T-helper 1 cell treated with Interleukin-12 subunit alpha and Interleukin-12 subunit beta and Interleukin-4 antibody, amounts not matched to agents 30 μg/mL and 1 μg/mL, for 36 hours (primary cell): Measurements from ENCODE around the gene RAB1A.
A peak's percentile ranks its signal among the peaks of the same experiment; 100 is the strongest.
"Not testable (repeated sequence)": the region's sequence is repeated elsewhere in the genome, so short reads cannot be mapped to it uniquely, and the experiment has no call there.

ENCODE experiments used
- H3K27ac Mint-ChIP-seq: one replicate; pipeline ENCODE4 v1.8.0; 2021; ENCODE audit warnings: mild to moderate bottlenecking, mixed read lengths
- H3K27me3 Mint-ChIP-seq: one replicate; pipeline ENCODE4 v1.8.0; 2021; ENCODE audit warnings: low read depth, mixed read lengths
- H3K36me3 Mint-ChIP-seq: one replicate; pipeline ENCODE4 v1.8.0; 2021; ENCODE audit warnings: low read depth, mixed read lengths
- H3K4me1 Mint-ChIP-seq: one replicate; pipeline ENCODE4 v1.8.0; 2021; ENCODE audit warnings: low read depth, mixed read lengths
- H3K4me3 Mint-ChIP-seq: one replicate; pipeline ENCODE4 v1.8.0; 2021; ENCODE audit warnings: mild to moderate bottlenecking, moderate library complexity, mixed read lengths
- H3K9me3 Mint-ChIP-seq: one replicate; pipeline ENCODE4 v1.8.0; 2021; ENCODE audit warnings: mixed read lengths

The RAB1A gene

GRCh38 chr2:65157856-65158255 is 27.9 kb upstream of the RAB1A start:
- H3K27me3 Mint-ChIP-seq: not testable (repeated sequence)

GRCh38 chr2:65156041-65156440 is 26.1 kb upstream of the RAB1A start:
- H3K36me3 Mint-ChIP-seq: no peaks in the 10 kb centered on the region
- no peaks in the 10 kb centered on the region for H3K9me3 Mint-ChIP-seq
- H3K4me1 Mint-ChIP-seq: peaks cover 7% of the 10 kb centered on the region
- H3K27me3 Mint-ChIP-seq: peaks cover 4% of the 10 kb centered on the region
- no peak overlapping the region for H3K27ac Mint-ChIP-seq
- no peak overlapping the region for H3K4me3 Mint-ChIP-seq

More at GRCh38 chr2:65157856-65158255, 27.9 kb upstream of the RAB1A start:
- not testable (repeated sequence) for H3K27ac Mint-ChIP-seq, H3K36me3 Mint-ChIP-seq, H3K4me3 Mint-ChIP-seq, H3K9me3 Mint-ChIP-seq, H3K4me1 Mint-ChIP-seq

- Mint-ChIP-seq H3K9me3 (no peaks in the 10 kb centered on the region), H3K27me3 (peaks cover 4% of the 10 kb centered on the region), H3K27ac (no peak overlapping the region), H3K4me1 (no peaks in the 10 kb centered on the region), H3K36me3 (no peaks in the 10 kb centered on the region), H3K4me3 (no peak overlapping the region)
Measured at GRCh38 chr2:65153515-65153914, 23.6 kb upstream of the RAB1A start.

GRCh38 chr2:65146078-65146477 is 16.2 kb upstream of the RAB1A start:
- Mint-ChIP-seq H3K4me3 (no peak overlapping the region), H3K27me3 (peaks cover 17% of the 10 kb centered on the region), H3K9me3 (no peaks in the 10 kb centered on the region), H3K27ac (no peak overlapping the region), H3K36me3 (no peaks in the 10 kb centered on the region), H3K4me1 (peaks cover 2% of the 10 kb centered on the region)

- H3K27ac Mint-ChIP-seq: no peak overlapping the region
- no peak overlapping the region for H3K4me3 Mint-ChIP-seq
Measured at GRCh38 chr2:65144571-65144970, 14.7 kb upstream of the RAB1A start.

DNA sequence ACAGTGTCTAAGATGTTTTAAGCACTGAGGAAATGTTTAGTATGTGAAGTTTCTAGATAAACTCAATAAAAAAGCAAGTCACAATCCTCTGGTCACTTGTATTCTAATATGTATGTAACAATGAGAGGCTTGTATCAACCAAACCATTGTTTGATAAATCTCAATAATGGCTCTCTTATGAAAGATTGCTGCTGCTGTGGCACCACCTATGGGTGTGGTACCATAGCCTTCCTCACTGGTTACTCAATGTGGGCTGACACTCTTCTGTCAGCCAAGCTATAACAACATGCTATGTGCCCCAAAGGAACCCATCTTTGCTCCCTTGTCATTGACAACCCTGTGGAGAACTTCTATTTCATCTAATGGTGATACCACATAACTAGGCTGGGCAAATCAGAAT is 12.6 kb upstream of the RAB1A start:
- H3K27me3 Mint-ChIP-seq: peaks cover 17% of the 10 kb centered on the region
- no peak overlapping the region for H3K27ac Mint-ChIP-seq
- no peak overlapping the region for H3K4me3 Mint-ChIP-seq
- H3K4me1 Mint-ChIP-seq: peaks cover 2% of the 10 kb centered on the region
- no peaks in the 10 kb centered on the region for H3K36me3 Mint-ChIP-seq
- H3K9me3 Mint-ChIP-seq: no peaks in the 10 kb centered on the region

More at GRCh38 chr2:65144571-65144970, 14.7 kb upstream of the RAB1A start:
- H3K27me3 Mint-ChIP-seq: peaks cover 17% of the 10 kb centered on the region
- no peaks in the 10 kb centered on the region for H3K36me3 Mint-ChIP-seq
- H3K4me1 Mint-ChIP-seq: peaks cover 2% of the 10 kb centered on the region
- H3K9me3 Mint-ChIP-seq: no peaks in the 10 kb centered on the region

DNA sequence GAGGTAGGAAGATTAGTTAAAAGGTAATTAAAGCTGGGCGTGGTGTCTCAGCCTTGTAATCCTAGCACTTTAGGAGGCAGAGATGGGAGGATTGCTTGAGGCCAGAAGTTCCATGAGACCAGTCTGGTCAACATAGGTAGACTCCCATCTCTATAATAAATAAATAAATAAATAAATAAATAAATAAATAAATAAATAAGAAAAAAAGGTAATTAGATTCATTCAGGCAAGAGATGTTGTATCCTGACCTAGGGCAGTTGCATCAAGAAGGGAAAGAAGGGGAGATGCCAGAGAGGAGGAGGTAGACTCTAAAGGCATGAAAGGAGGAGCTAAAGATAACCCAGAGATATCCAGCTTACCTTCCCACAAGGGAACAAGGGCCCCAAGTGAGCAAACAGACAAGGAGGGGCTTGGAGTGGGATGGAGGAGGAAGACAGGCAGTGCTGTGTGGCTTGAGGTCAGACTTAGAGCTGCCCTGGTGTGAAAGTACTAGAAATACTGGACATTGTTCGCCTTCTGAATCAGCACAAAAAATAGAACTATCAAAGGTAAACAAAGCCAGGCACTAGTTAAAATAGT is 7.4 kb upstream of the RAB1A start:
- Mint-ChIP-seq H3K4me1 (no peaks in the 10 kb centered on the region), H3K4me3 (no peak overlapping the region), H3K36me3 (no peaks in the 10 kb centered on the region), H3K9me3 (no peaks in the 10 kb centered on the region), H3K27ac (no peak overlapping the region), H3K27me3 (peaks cover 6% of the 10 kb centered on the region)

- Mint-ChIP-seq H3K27me3 (peaks cover 9% of the 10 kb centered on the region), H3K4me3 (no peak overlapping the region), H3K27ac (no peak overlapping the region), H3K4me1 (no peaks in the 10 kb centered on the region), H3K36me3 (no peaks in the 10 kb centered on the region), H3K9me3 (no peaks in the 10 kb centered on the region)
Measured at GRCh38 chr2:65136253-65136652, 6.3 kb upstream of the RAB1A start.

DNA sequence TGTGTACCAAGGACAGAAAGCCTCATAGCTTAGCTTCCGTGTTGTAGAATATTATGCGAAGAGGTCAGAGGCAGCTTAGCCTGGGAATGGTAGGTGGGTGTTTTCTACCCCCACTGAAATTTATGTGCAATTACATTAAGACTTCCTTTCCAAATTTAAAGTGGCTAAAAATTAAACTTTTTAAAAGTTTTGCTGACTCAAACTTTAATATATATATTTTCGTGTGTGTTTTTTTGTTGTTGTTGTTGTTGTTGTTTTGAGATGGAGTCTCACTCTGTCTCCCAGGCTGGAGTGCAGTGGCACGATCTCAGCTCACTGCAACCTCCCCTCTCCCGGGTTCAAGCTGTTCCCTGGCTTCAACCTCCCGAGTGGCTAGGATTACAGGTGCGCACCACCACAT is 4.3 kb upstream of the RAB1A start:
- Mint-ChIP-seq H3K27ac (no peak overlapping the region), H3K9me3 (no peaks in the 10 kb centered on the region), H3K27me3 (peaks cover 9% of the 10 kb centered on the region), H3K4me3 (no peak overlapping the region), H3K36me3 (peaks cover 3% of the 10 kb centered on the region), H3K4me1 (peaks cover 4% of the 10 kb centered on the region)

DNA sequence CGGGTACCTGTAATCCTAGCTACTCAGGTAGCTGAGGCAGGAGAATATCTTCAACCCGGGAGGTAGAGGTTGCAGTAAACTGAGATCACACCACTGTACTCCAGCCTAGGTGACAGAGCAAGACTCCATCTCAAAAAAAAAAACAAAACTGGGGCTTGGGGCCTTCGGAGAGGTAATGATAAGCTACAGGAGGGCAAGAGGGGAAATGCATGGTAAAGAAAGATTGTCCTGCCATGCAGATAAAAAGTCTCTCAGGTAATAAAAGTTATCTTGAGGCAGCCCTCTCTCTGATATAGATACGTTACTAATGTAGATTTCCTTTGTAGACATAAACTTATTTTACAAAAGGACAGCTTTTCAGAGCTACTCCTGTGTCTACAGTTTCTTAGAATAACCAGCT is 3.7 kb upstream of the RAB1A start:
- no peaks in the 10 kb centered on the region for H3K9me3 Mint-ChIP-seq
- peaks cover 10% of the 10 kb centered on the region for H3K4me1 Mint-ChIP-seq
- peaks cover 3% of the 10 kb centered on the region for H3K36me3 Mint-ChIP-seq
- no peak overlapping the region for H3K27ac Mint-ChIP-seq
- peaks cover 9% of the 10 kb centered on the region for H3K27me3 Mint-ChIP-seq
- H3K4me3 Mint-ChIP-seq: no peak overlapping the region

DNA sequence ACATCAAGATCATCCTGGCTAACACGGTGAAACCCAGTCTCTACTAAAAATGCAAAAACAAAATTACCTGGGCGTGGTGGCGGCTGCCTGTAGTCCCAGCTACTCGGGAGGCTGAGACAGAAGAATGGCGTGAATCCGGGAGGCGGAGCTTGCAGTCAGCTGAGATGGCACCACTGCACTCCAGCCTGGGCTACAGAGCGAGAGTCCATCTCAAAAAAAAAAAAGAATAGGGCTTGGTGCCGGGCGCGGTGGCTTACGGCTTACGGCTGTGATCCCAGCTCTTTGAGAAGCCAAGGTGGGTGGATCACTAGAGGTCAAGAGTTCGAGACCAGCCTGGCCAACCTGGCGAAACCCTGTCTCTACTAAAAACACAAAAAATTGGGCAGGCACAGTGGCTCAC is 3.0 kb upstream of the RAB1A start:
- not testable (repeated sequence) for H3K36me3 Mint-ChIP-seq, H3K4me3 Mint-ChIP-seq, H3K27ac Mint-ChIP-seq, H3K9me3 Mint-ChIP-seq, H3K27me3 Mint-ChIP-seq
- peaks cover 14% of the 10 kb centered on the region for H3K4me1 Mint-ChIP-seq

DNA sequence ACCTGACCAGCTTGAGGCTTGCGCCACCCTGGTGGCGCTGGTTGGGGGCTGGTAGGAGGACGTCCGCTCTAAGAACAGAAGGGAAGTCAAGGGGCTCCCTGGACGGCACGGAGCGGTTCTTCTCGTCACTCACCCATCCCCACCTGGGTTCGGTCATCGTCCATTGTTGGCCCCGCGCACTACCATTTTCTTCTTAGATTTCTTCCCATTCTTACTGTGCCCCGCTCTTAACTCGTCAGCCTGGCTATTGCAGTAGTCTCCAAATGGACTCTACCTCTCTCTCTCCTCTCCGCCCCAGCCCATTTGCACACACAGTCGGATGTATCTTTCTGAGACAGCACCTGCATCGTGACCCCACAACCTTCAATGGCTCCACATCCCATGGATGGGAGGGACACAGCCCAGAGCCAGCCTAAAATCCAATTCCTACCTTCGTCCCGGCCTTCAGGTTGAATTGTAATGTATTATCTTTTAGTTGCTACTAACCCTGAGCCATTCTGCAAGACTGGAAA is 814 bp upstream of the RAB1A start:
- H3K27me3 Mint-ChIP-seq: peaks cover 9% of the 10 kb centered on the region
- H3K36me3 Mint-ChIP-seq: peaks cover 3% of the 10 kb centered on the region
- H3K27ac Mint-ChIP-seq: peak overlapping the region; percentile 99
- peak overlapping the region; percentile 99 for H3K4me3 Mint-ChIP-seq
- H3K4me1 Mint-ChIP-seq: peaks cover 21% of the 10 kb centered on the region
- H3K9me3 Mint-ChIP-seq: no peaks in the 10 kb centered on the region

GRCh38 chr2:65129286-65129825 is 550 bp downstream of the RAB1A start:
- Mint-ChIP-seq H3K27ac (peak overlapping the region; percentile 99), H3K36me3 (peaks cover 3% of the 10 kb centered on the region), H3K27me3 (peaks cover 9% of the 10 kb centered on the region), H3K4me3 (peak overlapping the region; percentile 99), H3K9me3 (no peaks in the 10 kb centered on the region), H3K4me1 (peaks cover 23% of the 10 kb centered on the region)

DNA sequence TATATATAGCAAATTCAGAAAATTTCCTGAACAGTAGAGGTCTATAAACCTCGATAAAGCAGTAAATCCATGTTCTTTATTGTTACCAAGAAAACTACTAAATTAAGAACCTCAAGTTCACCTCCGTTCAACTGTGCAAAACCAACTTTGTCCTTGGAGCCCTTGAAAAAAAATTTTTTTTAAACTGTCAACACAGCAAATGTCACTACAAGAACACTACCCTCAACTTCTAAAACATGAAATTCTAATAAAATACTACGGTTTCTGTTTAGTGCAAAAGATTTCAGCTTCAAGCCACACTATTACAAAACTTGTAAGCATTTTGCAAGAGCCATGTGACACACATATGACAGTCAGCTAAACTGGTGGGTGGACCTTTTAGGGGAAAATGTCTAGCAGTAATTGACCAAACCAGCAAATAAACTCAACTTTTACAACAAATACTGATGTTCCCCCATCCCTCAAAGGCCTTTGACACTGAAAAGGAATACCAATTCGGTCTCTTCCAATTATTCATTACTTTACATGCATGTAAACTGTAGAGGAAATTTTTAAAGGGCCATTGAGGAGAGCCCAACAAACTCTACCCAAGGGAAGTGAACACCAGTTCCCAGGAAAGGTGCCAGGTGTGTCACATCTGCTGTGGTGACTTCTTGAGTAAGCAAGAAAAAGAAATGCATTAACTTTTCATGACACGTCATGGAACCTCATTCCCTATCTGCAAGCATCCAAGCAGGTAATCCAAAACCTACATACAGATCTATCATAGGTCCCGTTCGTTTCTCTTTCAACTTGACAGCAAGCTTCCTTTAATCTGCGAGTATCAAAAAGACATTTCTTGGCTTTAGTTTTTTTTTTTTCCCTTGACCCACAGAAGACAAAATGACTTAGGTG is 1.4 kb downstream of the RAB1A start:
- Mint-ChIP-seq H3K4me3 (peak overlapping the region; percentile 99), H3K27me3 (peaks cover 9% of the 10 kb centered on the region), H3K27ac (peak overlapping the region; percentile 99), H3K36me3 (peaks cover 3% of the 10 kb centered on the region), H3K4me1 (peaks cover 23% of the 10 kb centered on the region), H3K9me3 (no peaks in the 10 kb centered on the region)

- not testable (repeated sequence) for H3K36me3 Mint-ChIP-seq, H3K4me3 Mint-ChIP-seq, H3K9me3 Mint-ChIP-seq, H3K27ac Mint-ChIP-seq, H3K27me3 Mint-ChIP-seq
- H3K4me1 Mint-ChIP-seq: peaks cover 26% of the 10 kb centered on the region
Measured at GRCh38 chr2:65125457-65125856, 4.4 kb downstream of the RAB1A start.
